ENCODE results near the gene TOX2.

The TOX2 gene

DNA sequence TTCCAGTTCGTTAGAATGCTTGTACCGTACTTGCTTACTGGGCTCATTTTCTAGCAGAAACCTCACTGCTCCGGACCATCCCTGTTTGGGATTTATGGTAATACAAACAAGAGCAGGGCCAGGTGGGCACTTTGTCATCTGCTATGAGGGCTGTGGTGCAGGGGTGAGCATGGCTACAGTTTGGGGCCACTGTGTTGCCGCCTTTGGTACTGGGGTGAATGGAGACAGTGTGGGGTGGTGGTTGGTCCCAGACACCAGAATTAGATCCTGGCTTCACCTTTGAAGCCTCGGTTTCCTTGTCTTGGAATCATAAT lies 95.0 kb downstream of the TOX2 start:
- TF ChIP-seq, protein P1, sequence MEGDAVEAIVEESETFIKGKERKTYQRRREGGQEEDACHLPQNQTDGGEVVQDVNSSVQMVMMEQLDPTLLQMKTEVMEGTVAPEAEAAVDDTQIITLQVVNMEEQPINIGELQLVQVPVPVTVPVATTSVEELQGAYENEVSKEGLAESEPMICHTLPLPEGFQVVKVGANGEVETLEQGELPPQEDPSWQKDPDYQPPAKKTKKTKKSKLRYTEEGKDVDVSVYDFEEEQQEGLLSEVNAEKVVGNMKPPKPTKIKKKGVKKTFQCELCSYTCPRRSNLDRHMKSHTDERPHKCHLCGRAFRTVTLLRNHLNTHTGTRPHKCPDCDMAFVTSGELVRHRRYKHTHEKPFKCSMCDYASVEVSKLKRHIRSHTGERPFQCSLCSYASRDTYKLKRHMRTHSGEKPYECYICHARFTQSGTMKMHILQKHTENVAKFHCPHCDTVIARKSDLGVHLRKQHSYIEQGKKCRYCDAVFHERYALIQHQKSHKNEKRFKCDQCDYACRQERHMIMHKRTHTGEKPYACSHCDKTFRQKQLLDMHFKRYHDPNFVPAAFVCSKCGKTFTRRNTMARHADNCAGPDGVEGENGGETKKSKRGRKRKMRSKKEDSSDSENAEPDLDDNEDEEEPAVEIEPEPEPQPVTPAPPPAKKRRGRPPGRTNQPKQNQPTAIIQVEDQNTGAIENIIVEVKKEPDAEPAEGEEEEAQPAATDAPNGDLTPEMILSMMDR (IDR thresholded peaks at IDR 0.05; ENCODE audit: borderline replicate concordance, control extremely low read depth, extremely low read depth, insufficient read depth, missing control alignments): no peak
- in situ Hi-C loops (cut with MboI; ENCODE audit: low sequenced_read_pairs, unreplicated experiment): no loop called here
- no peak for DNase-seq (ENCODE audit: low spot score)

DNA sequence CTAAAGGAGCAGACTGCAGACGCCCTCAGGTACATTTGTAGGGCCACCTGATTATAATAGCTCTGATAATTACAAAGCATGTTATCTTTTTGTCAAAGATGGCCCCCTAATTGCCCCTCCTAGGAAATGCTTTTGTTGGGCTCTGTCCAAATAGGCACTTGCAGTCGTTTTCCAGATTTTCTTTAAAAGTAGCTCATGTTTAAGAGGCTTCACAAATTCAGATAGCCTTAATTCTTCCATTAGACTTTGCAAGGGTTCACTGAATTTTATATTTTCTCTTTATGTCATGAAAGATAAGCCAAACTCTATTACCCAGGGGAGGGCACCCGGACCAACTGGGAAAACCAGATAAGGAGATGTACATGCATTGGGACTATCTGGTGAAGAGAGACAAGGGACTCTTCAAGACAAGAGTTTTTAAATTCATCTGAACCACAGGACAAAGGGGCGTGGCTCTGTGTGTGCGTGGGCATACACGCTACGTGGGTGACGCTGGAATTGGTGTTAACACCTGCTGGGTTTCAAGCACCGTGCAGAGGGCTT lies 95.6 kb downstream of the TOX2 start:
- in situ Hi-C loops (cut with MboI; ENCODE audit: low sequenced_read_pairs, unreplicated experiment): no loop called here
- TF ChIP-seq, protein P1 (IDR thresholded peaks at IDR 0.05; ENCODE audit: borderline replicate concordance, control extremely low read depth, extremely low read depth, insufficient read depth, missing control alignments): no peak
- no peak for DNase-seq (ENCODE audit: low spot score)

DNA sequence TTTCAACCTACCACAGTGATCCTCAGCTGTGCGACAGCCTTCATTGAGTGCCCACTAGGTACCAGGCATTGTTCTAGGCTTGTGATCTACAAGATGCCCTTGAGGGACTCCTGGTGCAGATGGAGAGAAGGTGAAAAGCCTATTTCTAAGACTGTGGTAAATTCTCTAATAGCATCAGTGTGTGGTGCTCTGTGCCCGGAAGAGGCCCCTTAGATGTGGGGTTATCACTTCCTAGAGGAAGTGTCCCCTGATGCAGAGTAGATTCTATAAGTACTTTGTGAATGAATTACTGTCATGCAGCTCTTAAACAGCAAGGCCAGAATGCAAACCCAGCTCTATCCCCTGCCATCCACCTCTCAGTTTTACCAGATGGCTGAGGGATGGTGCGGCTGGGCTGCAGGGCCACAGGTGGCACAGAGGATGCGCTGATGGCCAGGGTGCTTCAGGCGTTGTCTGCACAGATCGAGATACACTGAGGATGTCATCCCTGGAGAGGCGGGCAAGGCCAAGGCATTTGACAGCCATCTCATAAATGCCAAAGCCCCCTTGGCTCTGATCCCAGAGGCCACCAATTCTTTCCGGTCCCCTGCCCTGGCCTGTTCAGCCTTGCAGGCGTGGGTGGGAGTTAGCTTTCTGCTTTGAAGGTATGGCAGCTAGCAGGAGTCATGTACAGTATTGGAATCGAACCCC lies 96.7 kb downstream of the TOX2 start:
- in situ Hi-C loops (cut with MboI; ENCODE audit: low sequenced_read_pairs, unreplicated experiment): no loop called here
- no peak for DNase-seq (ENCODE audit: low spot score)
- TF ChIP-seq, protein P1 (IDR thresholded peaks at IDR 0.05; ENCODE audit: borderline replicate concordance, control extremely low read depth, extremely low read depth, insufficient read depth, missing control alignments): no peak

DNA sequence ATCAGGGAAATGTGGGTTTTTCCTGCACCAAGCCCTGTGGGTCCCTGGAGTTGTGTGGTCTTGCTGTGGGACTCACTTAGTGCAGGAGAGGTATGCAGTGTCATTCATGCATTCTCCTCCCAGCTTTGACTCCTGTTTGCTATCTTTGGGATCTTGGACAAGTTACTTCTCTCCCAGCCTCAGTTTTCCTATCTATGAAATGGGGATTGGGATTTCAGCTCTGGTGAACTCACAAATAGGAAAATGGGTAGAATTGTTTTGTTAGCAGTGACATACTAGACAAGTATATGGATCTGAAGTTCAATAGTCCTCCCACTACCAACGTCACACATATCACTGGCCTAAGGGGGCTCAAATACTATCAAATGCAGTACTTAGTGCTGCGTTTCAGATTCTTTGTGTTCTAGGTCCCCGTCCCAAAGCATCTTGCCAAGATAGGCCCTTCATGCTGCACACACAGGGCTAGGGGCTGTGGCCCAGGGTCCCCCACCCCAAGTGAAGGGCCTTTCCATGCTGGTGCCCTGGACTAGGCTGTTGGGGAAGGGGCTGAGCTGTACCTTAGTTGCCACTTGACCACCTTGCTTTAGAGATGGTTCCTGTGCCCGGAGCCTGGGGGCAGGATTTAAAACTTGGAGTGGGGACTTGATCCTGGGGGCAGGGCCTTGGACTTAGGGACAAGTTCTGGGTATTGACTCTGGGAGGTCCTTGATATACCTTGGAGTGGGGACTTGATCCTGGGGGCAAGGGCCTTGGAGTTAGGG lies 98.0 kb downstream of the TOX2 start:
- TF ChIP-seq, protein P1 (IDR thresholded peaks at IDR 0.05; ENCODE audit: borderline replicate concordance, control extremely low read depth, extremely low read depth, insufficient read depth, missing control alignments): no peak
- in situ Hi-C loops (cut with MboI; ENCODE audit: low sequenced_read_pairs, unreplicated experiment): no loop called here
- DNase-seq (ENCODE audit: low spot score): no peak

DNA sequence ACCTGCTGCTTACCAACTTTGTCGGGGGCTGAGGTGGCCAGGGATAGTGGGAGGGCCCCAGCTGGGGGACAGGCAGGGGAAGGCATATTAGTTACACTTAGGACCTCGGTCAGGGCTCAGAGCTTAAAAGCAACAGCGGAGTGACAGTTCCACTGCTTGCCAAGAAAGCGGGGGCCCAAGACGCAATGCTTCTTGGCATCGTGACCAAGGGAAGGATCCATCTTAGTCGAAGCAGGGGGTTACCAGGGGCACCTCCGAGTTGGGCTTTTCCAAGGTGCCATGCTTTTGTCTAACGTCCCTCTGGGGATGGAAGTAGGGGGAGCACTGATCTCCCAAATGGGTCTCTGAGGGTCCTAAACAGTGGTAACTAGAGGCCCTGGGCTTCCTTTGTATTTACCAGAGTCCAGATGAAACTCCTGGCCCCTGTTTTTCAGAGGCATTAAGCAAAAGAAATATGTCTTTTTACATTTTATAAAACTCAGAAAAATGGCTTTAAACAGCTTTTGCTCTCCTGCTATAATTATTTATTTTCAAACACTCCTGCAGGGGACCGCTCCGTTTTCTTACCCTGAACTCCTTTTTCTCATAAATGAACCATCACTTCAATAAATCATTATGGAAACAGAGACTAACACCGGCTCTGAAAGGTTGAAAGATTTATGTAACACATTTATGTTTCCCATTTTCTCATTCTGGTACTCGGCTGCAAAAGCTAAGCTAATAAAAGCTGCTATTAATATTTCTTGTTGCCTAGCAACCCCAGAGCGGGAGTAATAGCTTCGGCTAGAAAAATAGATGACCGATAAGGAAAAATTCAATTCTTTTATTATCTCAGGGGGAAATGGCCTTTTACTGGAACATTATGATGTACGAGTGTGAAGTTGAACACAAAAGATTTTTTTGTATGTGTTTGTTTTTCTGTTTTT lies 100.4 kb downstream of the TOX2 start:
- in situ Hi-C loops (cut with MboI; ENCODE audit: low sequenced_read_pairs, unreplicated experiment): no loop called here
- TF ChIP-seq, protein P1 (IDR thresholded peaks at IDR 0.05; ENCODE audit: borderline replicate concordance, control extremely low read depth, extremely low read depth, insufficient read depth, missing control alignments): no peak
- DNase-seq (ENCODE audit: low spot score): no peak

DNA sequence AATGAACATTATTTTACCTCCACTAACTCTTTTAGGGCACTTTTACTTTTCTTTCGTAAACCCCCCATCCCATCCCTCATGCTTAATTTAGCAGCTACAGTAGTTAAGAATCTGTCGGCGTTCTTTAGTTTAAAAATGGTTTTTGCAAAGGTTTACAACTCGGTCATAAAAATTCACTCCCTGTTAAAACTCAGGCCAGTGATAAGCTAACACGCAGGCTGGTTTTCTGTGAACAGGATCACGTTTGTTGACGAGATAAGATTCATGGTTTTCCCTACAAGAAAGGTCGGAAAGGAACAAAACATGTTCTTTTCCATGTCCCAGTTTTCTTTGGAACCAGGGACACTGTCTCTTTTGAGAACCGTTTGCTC lies 101.1 kb downstream of the TOX2 start:
- in situ Hi-C loops (cut with MboI; ENCODE audit: low sequenced_read_pairs, unreplicated experiment): no loop called here
- TF ChIP-seq, protein P1 (IDR thresholded peaks at IDR 0.05; ENCODE audit: borderline replicate concordance, control extremely low read depth, extremely low read depth, insufficient read depth, missing control alignments): no peak
- DNase-seq (ENCODE audit: low spot score): no peak

All from GM13976 (cell line).